ENCODE data around the gene KLK1.
"Not testable (repeated sequence)": the region's sequence is repeated elsewhere in the genome, so short reads cannot be mapped to it uniquely, and the experiment has no call there.

The KLK1 gene

DNA sequence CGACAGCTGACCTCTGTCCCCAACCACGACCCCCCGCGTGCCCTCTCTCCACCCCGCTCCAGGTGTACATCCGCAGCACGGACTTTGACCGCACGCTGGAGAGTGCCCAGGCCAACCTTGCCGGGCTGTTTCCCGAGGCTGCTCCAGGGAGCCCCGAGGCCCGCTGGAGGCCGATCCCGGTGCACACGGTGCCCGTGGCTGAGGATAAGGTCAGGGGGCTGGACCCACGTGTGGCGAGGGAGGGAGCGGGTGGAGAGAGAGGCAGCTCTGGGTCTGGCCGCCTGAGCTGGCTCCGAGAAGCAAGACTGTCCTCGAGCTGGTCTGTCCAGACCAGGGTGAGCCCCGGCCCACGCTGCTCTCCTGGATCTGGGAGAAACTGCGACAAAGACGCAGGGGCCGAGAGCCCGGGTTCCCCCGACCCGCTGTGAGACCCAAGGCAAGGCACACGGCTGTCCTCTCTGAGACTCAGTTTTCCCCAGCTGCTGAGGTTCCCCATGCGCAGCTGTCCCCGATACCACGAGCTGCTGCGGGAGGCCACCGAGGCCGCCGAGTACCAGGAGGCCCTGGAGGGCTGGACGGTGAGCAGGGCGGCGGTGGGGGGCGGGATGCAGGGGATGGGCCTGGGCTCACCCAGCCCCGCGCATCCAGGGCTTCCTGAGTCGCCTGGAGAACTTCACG is 31.9 kb downstream of the KLK1 start:
- DNase-seq = no peak

DNA sequence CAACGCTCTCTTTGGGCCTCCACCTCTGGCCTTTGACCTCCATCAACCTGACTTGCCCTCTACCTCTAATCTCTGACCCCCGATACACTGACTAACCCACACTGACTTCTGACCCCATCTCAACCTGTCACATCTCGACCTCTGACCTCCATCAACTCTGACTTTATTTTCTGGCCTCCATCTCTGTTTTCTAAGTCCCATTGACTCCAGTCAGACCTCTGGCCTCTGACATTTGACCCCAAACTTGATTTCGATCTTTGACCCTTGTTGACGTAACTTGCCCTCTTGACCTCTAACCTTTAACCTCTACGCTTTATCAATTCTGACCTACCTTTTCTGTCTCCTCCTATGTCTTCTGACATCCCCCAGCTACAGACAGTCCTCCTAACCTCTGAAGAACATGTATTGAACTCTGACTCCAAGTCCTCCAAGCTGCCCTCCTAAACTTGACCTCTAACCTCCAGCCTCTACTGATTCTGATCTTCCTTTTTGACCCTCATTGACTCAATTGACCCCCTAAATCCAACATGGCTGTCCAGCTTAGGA is 32.6 kb downstream of the KLK1 start:
- no peak for DNase-seq

DNA sequence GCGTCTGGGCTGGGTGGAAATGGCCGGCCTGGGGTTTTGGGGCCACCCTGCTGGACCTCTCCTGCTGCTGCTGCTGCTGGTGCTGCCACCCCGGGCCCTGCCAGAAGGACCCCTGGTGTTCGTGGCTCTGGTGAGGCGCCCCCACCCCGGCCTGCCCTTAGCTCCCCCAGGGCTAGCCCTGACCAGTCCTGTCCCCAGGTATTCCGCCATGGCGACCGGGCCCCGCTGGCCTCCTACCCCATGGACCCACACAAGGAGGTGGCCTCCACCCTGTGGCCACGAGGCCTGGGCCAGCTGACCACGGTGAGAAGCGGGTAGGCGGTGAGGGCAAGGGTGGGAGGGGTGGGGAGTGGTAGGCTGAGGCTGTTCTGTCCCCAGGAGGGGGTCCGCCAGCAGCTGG is 33.2 kb downstream of the KLK1 start, which contains the start of gene ACP4:
TSS of gene ACP4 (plus strand) at position 20 of the 400 bp plus-strand sequence. CDS start at position 20, 0 bp downstream.
- no peak for DNase-seq

DNA sequence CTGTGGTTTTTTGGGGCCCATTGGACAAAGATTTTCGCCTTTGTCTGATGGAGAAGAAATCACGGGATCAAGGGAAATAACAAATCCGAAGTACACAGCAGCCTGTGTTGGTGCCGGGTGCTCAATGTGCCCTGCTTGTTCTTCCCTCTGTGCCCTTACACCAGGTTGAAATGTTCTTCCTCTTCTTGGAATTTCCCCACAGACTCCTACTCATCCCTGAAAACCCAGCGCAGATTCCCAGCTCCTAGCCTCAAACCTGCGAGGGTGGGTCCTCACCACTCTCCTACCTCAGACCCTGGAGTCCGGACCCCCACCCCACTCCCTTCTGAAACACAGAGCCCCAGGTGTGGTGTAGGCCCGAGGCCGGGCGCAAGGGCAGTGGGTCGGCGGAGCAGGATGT is 38.3 kb downstream of the KLK1 start:
- DNase-seq = no peak

DNA sequence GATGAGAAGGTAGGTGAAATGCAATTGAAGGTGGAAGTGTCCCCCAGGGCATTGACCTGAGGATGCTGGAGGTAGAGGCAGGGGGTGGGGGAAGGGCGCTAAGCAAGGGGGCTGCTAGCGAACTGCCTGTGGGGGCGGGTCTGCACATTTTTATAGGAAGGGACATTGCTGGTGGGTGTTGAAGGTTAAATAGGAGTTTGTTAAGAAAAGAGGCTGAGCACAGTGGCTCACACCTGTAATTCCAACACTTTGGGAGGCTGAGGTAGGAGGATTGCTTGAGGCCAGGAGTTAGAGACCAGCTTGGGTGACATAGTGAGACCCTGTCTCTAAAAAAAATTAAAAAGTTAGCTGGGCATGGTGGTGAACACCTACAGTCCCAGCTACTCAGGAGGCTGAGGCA is 38.9 kb downstream of the KLK1 start:
- no peak for DNase-seq

DNA sequence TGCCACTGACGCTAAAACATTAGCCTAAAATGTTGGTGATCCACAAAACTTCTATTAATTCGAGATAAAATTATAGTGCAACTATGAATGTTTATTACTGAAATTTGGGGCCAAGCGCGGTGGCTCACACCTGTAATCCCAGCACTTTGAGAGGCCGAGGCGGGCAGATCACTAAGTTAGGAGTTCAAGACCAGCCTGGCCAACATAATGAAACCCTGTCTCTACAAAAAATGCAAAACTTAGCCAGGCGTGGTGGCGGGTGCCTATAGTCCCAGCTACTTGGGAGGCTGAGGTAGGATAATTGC is 39.8 kb downstream of the KLK1 start:
- DNase-seq = not testable (repeated sequence)

DNA sequence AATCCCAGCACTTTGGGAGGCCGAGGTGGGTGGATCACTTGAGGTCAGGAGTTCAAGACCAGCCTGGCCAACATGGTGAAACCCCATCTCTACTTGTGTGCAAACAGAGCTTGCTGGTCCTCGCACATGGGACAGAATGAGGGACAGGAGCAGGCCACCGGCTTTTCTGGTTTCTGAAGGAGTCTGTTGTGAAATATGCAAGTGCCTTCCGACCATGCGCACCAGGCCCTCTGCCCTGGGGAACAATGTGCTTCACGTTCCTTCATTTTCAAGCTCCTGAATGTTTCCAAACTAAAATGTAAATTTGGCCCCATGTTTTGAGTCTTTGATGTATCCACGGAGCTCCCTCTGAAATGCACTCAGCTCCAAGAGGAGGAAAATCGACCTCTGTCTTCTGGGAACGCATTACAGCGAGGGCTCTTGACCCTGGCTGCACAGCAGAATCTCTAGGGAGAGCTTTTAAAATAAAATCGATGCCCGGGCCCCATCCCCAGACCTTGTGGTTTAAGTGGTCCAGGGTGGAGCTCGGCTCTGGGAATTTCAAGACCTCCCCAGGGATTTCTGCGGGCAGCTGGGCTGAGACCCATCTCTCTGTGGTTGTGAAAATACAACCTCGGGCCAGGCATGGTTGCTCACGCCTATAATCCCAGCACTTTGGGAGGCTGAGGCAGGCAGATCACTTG is 42.7 kb downstream of the KLK1 start:
- no peak for DNase-seq

DNA sequence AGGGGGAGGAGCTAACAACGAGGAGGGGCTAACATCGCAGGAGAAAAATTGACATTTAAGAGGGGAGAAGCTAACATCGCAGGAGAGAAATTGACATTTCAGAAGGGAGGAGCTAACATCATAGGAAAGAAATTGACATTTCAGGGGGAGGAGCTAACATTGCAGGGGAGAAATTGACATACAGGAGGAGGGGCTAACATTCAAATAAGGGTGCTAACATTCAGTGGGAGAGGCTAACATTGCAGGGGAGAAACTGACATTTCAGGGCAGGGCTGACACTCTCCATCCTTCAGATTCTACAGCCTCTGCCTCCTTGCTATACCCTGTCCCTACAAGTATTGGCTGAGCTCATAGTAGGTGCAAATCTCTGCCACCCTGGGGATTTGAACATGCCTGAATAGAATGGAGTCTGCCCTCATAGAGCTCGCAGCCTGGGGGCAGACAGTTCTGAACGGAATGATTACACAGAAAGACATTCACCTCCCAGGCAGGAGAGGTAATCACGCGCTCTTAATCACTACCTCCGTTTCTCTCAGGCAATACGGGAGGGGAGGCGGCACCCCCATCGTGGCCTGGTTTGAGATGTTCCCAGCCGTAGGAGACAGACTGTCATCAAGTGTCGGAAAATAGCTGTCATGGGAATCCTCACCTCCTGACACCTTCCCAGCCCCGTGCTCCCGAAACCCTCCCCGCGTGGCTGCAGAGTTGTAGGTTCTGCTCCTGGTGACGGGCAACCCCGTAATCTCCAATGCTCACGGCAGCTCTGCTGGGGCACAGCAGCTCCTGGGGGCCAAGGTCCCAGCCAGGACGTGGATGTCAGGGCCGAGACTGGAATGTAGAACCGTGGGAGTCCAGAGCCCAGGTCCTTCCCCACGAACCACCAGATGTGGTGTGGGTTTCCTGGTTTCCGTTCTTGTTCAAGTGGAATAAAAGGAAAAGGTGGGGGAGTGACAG is 43.8 kb downstream of the KLK1 start:
- no peak for DNase-seq

DNA sequence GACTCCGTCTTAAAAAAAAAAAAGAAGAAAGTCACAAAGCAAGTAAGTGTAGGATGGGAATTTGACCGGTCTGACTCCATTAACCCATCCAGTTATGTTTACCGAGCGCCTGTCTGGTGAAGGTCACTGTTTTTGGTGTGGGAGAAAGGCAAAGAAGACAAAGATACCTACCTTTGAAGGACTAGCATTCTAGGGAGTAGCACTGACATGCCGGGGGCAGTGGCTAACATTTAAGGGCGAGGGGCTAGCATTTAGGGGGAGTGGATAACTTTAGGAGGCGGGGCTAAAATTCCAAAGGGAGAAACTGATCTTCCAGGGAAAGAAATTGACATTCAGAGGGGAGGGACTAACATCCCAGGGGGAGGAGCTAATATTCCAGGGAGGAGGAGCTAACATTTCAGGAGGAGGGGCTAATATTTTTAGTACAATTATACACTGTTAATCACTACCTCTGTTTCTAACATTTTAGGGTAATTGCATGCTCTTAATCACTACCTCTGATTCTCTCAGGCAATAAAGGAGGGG is 44.6 kb downstream of the KLK1 start:
- no peak for DNase-seq

DNA sequence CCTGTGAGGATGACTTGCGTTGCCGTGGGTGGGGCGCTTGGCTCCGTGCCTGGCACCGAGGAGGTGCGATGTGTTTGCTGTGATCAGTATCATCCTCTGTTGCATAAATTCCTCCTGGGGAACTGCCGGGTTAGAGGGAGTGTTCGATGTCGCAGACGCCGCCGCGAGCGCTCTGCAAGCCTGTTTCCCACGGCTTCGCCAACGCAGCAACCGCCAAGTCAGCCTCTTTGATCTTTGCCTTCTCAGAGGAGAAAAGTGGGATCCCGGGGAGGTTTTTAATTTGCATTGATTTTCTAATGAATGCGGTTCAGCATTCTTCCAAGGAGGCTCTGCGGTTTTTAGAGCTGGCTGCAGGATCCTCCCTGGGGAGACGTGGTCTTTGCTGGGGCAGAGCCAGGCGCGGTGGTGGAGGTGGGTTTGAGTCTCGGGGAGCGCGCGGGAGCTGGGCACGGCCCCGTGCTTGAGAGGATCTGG is 45.7 kb downstream of the KLK1 start:
- DNase-seq = no peak

DNA sequence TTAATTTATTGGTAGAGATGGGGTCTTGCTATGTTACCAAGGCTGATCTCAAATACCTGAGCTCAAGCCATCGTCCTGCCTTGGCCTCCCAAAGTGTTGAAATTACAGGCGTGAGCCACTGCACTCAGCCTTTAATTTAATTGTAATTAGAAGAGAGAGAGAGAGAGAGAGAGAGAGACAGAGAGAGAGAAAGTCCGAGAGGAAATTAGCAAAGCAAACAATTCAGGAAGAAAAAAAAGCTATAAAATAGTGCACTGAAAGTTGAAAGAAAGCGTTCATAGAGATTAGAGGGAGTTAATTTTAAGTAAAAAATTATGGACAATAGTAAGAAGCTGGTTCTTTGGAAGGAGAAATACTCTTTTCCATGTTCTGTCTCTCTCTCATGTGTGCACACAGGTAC is 46.3 kb downstream of the KLK1 start:
- DNase-seq = no peak

DNA sequence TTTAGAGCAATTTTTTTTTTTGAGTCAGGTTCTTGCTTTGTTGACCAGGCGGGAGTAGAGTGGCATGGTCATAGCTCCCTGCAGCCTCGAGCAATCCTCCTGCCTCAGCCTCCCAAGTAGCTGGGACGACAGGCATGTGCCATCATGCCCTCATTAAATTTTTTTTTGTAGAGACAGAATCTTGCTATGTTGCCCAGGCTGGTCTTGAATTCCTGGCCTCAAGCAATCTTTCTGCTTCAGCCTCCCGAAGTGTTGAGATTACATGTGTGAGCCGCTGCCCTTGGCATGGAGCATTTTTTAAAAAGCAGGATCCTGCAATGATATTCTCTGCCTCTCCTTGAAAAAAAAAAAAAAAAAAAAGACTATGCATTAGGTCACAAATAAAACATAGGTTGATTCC is 47.5 kb downstream of the KLK1 start:
- DNase-seq = no peak

DNA sequence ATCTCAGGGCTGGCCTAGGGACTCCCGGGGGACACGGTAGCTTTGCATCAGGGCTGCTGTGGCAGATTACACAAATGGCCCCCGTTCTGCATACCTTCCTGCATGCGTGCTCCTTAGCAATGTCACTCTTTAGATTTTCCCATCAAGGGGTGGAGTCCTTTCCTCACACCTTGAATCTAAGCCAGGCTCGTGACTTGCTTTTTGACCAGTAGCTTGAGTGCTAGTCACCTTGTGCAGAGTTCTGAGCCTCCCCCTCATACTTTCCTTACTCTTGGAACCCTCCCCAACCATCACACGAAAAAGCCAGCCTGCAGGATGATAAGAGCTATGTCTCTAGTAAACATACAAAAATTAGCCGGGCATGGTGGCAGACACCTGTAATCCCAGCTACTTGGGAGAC is 50.1 kb downstream of the KLK1 start:
- not testable (repeated sequence) for DNase-seq

DNA sequence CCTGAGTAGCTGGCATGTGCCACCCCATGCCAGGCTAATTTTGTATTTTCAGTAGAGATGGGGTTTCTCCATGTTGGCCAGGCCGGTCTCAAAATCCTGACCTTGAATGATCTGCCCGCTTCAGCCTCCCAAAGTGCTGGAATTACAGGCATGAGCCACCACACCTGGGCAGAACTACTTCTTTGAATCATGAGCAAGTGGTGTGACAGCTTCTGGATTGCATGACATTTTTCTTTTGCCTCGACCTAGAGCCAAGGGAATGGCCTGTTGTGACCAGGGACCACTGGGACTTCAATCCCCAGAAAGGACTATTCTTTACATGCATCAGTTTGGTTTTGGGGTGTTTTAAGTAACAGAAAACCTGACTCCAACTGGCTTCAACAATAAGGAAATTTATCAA is 50.7 kb downstream of the KLK1 start:
- not testable (repeated sequence) for DNase-seq

DNA sequence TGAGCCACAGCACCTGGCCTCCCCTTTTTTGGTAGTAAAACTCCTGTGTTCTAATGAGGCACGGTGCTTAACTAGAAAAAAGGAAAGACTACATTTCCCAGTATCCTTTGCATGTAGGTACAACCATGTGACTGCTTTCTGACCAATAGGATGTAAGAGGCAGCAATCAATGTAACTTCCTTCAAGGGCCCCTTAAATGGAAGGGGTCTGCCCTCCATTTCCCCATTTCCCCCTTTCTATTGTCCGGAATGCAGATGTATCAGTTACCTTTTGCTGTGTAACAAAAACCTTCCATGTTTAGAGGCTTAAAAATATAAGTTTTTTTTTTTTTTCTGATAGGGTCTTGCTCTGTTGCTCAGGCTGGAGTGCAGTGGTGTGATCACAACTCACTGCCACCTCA is 51.1 kb downstream of the KLK1 start:
- no peak for DNase-seq

DNA sequence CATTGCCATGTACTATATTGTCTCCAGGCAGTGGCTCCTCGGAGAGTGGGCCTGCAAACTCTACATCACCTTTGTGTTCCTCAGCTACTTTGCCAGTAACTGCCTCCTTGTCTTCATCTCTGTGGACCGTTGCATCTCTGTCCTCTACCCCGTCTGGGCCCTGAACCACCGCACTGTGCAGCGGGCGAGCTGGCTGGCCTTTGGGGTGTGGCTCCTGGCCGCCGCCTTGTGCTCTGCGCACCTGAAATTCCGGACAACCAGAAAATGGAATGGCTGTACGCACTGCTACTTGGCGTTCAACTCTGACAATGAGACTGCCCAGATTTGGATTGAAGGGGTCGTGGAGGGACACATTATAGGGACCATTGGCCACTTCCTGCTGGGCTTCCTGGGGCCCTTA is 52.7 kb downstream of the KLK1 start:
- DNase-seq = no peak

DNA sequence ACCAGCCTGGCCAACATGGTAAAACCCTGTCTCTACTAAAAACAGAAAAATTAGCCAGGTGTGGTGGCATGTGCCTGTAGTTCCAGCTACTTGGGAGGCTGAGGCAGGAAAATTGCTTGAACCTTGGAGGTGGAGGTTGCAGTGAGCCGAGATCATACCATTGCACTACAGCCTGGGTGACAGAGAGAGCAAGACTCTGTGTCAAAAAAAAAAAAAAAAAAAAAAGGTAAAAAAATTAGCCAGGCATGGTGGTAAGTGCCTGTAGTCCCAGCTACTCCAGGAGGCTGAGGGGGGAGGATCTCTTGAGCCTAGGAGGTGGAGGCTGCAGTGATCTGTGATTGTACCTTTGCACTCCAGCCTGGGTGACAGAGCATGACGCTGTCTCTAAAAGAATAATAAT is 53.4 kb downstream of the KLK1 start, which contains the start of gene GPR32:
TSS of gene GPR32 (plus strand) at position 301 of the 400 bp plus-strand sequence. CDS start 137 bp downstream, outside the sequence.
- DNase-seq = not testable (repeated sequence)
